Colonic mucosa (tissue), 4 donors: ENCODE data around the gene MST1. TPM values are rescaled to one million over a fixed set of nuclear protein-coding genes. Genes with fewer than 3 reads are reported as not detected.
A peak's percentile ranks its signal among the peaks of the same experiment; 100 is the strongest.

Experiments used
- DNase-seq: peaks from one replicate; pipeline ENCODE4 v3.0.0-alpha.2; 2020
- H3K27ac ChIP-seq: fragments of 200-600 bp; one replicate; pipeline ENCODE4 v1.8.0; 2021
- H3K27me3 ChIP-seq: fragments of 200-600 bp; one replicate; pipeline ENCODE4 v1.8.0; 2021
- H3K36me3 ChIP-seq: fragments of 200-600 bp; one replicate; pipeline ENCODE4 v1.8.0; 2021
- H3K4me1 ChIP-seq: fragments of 200-600 bp; one replicate; pipeline ENCODE4 v1.8.0; 2021; ENCODE audit warnings: mild to moderate bottlenecking
- H3K4me3 ChIP-seq: fragments of 200-600 bp; one replicate; pipeline ENCODE4 v1.8.0; 2021
- H3K9ac ChIP-seq, 2 donors: one replicate each; pipeline ENCODE4 v1.7.0; 2013; ENCODE audit warnings: control low read depth in 2 of 2, low read depth in 2 of 2, low read length in 2 of 2
- H3K9me3 ChIP-seq: fragments of 200-600 bp; one replicate; pipeline ENCODE4 v1.8.0; 2021
- intact Hi-C: fragments of 100-400 bp; cut with DNase I; formaldehyde crosslinking; loops from one replicate; pipeline ENCODE4 v1.14.1; 2022
- total RNA-seq, 2 donors: library from RNA; stranded (reverse); fragmentation: NEBNext Ultra II Directional in 1 of 2; extraction: Animal tissue kit (Norgen Biotek cat#: 25700) in 1 of 2; gene quantifications; one replicate each; pipeline ENCODE4 v1.2.1, GENCODE V29; 2021
- TF ChIP-seq, protein P1 (sequence below): fragments of 200-600 bp; IDR thresholded peaks from one replicate; pipeline ENCODE4 v1.8.0; 2022; ENCODE audit warnings: antibody characterized with exemption, mild to moderate bottlenecking
- donor health status: healthy.
- donor health status: DM: no; HTN: no; CAD: no.
- donor health status: DM: no; HTN: no; CAD: no.

The MST1 gene
- total RNA-seq, 2 donors from 2014 or later: 27.7 to 49.9 TPM

DNA sequence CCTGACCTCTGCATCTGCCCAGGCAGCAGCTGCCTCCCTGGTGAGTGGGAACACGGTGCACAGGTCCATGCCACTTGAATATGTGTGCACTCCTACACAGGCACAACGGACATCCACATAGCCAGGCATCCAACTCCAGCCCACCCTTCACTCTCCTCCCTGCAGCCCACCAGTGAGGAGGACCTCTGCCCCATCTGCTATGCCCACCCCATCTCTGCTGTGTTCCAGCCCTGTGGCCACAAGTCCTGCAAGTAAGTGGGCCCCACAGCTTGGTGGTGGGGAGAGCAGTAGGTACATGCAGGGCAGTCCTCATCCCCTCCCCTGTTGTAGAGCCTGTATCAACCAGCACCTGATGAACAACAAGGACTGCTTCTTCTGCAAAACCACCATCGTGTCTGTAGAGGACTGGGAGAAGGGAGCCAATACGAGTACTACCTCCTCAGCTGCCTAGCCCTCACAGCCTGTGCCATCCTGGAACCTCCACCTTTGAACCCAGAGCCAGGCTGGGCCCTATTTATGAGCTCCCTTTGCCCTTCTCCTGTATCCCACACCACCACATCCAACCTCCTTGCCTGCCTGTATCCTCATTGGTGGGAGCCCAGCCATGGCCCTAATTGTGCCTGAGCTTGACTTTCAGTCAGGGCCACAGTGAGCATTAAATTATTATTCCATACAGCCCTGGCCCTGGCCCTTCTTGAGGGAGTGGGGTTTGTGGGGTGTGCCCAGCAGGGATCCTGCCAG is 31.8 kb upstream of the MST1 start:
- H3K27me3 ChIP-seq: no peaks in the 10 kb centered on the region
- intact Hi-C loops: no loop called here
- DNase-seq: no peak
- TF ChIP-seq, protein P1, sequence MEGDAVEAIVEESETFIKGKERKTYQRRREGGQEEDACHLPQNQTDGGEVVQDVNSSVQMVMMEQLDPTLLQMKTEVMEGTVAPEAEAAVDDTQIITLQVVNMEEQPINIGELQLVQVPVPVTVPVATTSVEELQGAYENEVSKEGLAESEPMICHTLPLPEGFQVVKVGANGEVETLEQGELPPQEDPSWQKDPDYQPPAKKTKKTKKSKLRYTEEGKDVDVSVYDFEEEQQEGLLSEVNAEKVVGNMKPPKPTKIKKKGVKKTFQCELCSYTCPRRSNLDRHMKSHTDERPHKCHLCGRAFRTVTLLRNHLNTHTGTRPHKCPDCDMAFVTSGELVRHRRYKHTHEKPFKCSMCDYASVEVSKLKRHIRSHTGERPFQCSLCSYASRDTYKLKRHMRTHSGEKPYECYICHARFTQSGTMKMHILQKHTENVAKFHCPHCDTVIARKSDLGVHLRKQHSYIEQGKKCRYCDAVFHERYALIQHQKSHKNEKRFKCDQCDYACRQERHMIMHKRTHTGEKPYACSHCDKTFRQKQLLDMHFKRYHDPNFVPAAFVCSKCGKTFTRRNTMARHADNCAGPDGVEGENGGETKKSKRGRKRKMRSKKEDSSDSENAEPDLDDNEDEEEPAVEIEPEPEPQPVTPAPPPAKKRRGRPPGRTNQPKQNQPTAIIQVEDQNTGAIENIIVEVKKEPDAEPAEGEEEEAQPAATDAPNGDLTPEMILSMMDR: no peak
- no peaks in the 10 kb centered on the region for H3K36me3 ChIP-seq
- H3K4me3 ChIP-seq: no peak overlapping the region
- no peaks in the 10 kb centered on the region for H3K9me3 ChIP-seq
- peaks cover 25% of the 10 kb centered on the region for H3K4me1 ChIP-seq
- H3K27ac ChIP-seq: no peak overlapping the region
- H3K9ac ChIP-seq: no peak overlapping the region

DNA sequence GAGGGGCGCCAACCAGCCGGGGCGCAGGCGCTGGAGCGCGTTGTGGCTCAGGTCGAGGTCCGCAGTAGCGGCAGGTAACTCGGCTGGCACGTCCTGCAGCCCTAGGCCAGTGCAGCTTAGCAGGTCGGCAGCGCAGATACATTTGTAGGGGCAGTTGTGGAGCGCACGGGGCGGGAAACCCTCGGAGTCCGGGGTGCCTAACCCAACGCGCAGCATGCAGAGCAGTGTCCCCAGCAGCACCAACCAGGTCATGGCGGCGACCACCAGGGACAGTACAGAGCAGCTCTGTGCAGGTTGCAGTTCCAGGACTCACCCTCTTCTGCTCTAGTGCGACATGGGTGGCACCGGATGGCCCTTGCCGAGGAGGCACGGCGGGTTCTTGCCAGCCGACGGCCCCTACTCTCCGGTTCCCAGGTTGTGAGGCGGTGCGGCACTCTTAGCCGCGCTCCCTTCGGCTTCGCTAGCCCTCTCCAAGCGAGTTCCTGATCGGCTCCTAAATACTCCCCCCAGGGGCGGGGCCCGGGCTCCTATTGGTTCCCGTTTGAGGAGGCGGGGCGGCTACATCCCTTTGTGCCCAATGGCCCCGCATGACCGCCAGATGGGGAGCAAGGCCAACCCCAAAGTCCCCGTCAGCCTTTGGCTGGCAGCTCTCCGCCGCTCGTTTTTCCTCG is 30.1 kb upstream of the MST1 start, which contains the start of gene AMIGO3:
TSS of gene AMIGO3 (minus strand) at position 471 of the 671 bp plus-strand sequence. CDS start at position 252, 219 bp downstream.
- Histone ChIP-seq H3K9ac (peak within 1 kb of the TSS; percentile 40 to 55), H3K27me3 (no peaks in the 10 kb centered on the region), H3K27ac (peak within 1 kb of the TSS; percentile 56), H3K36me3 (no peaks in the 10 kb centered on the region), H3K4me3 (peak within 1 kb of the TSS; percentile 54), H3K4me1 (peaks cover 19% of the 10 kb centered on the region), H3K9me3 (no peaks in the 10 kb centered on the region)
- TF ChIP-seq, protein P1: peak; percentile 30
- intact Hi-C loops: no loop called here
- peak; percentile 99 for DNase-seq

- Histone ChIP-seq H3K9ac (peak overlapping the region; percentile 40 to 55), H3K9me3 (no peaks in the 10 kb centered on the region), H3K27ac (no peak overlapping the region), H3K36me3 (no peaks in the 10 kb centered on the region), H3K4me3 (peak overlapping the region; percentile 54), H3K4me1 (peaks cover 18% of the 10 kb centered on the region), H3K27me3 (no peaks in the 10 kb centered on the region)
- intact Hi-C loops: no loop called here
- no peak for DNase-seq
- TF ChIP-seq, protein P1: no peak
Observed at GRCh38 chr3:49718858-49719213, 29.6 kb upstream of the MST1 start.

DNA sequence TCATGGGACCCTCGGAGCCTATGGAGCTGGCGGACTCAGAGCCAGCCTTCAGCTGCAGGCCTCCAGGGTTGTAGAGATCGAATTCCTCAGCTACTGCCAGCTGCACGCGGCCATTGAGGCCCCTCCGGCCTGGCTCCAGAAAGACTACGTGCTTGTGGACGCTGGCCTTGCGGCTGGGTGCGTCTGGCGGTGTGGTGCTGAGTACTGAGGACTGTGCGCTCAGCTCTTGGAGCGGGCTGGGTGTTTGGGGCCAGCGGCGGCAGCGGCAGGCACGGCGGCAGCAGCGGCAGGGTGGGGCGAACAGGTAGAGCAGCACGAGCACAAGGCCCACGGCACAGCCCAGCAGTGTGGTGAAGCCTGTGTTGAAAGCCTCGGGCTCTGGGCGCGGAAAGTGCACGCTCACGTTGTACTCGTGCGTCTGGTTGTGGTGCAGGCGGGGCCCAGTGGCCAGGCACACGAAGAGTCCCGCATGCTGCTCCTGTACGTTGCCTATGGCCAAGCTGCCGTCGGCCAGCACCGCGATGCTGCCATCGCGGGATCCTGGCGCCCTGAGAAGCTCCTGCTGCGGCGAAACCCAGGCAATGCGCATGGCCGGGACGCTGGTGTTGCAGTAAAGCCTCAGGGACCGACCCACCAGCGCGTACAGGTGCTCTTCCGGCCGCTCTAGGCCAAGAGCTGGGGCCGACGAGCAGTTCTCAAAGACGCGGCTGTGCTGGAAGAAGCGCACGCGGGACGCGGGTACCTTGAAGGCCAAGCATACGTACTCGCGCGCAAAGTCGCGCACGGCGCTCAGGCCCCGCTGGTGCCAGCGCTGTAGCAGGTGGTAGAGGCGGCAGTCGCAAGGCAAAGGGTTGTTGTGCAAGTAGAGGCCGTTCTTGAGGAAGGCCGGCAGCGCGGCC is 28.9 kb upstream of the MST1 start:
- Histone ChIP-seq H3K27me3 (no peaks in the 10 kb centered on the region), H3K9me3 (no peaks in the 10 kb centered on the region), H3K4me1 (peaks cover 18% of the 10 kb centered on the region), H3K27ac (no peak overlapping the region), H3K4me3 (no peak overlapping the region), H3K36me3 (no peaks in the 10 kb centered on the region), H3K9ac (peak overlapping the region in 1 of 2 donors; percentile 55)
- intact Hi-C loops: no loop called here
- DNase-seq: no peak
- TF ChIP-seq, protein P1: no peak
